Calu3 (cell line): ENCODE results near the gene BICDL1. TPM values are rescaled to one million over a fixed set of nuclear protein-coding genes. Genes with fewer than 3 reads are reported as not detected.

Source experiments
- BruUV-seq: library from RNA; stranded (reverse); fragments of 400-500 nt; replicated peaks from 2 replicates; lab custom pipeline; 2021; lab: Mats Ljungman, UMichigan
- CTCF ChIA-PET: fragments of 300-600 bp; sonication (Branson Sonifier 250); formaldehyde crosslinking; loops from one replicate; lab custom pipeline; 2022; ENCODE audit warnings: antibody characterized with exemption; lab: Charles Lee
- DNase-seq: peaks from one replicate; pipeline ENCODE4 v3.0.0; 2022
- H3K27ac Mint-ChIP-seq: one replicate; pipeline ENCODE4 v1.8.0; 2022; ENCODE audit warnings: mixed read lengths; ENCODE audit not compliant: unreplicated experiment
- H3K27me3 Mint-ChIP-seq: one replicate; pipeline ENCODE4 v1.8.0; 2022; ENCODE audit warnings: mixed read lengths; ENCODE audit not compliant: unreplicated experiment
- H3K36me3 Mint-ChIP-seq: one replicate; pipeline ENCODE4 v1.8.0; 2022; ENCODE audit warnings: mild to moderate bottlenecking, moderate library complexity, mixed read lengths; ENCODE audit not compliant: insufficient read depth, unreplicated experiment
- H3K4me1 Mint-ChIP-seq: one replicate; pipeline ENCODE4 v1.8.0; 2022; ENCODE audit warnings: mild to moderate bottlenecking, low read depth, mixed read lengths; ENCODE audit not compliant: unreplicated experiment
- H3K4me3 Mint-ChIP-seq: one replicate; pipeline ENCODE4 v1.8.0; 2022; ENCODE audit warnings: mild to moderate bottlenecking, low read depth, moderate library complexity, mixed read lengths; ENCODE audit not compliant: unreplicated experiment
- H3K9me3 Mint-ChIP-seq: one replicate; pipeline ENCODE4 v1.8.0; 2022; ENCODE audit warnings: low read depth, mixed read lengths; ENCODE audit not compliant: unreplicated experiment
- CTCF ChIP-seq: fragments of 200-600 bp; IDR thresholded peaks from one replicate; pipeline ENCODE4 v1.8.0; 2022; ENCODE audit warnings: antibody characterized with exemption; ENCODE audit not compliant: unreplicated experiment
- intact Hi-C: fragments of 100-400 bp; cut with micrococcal nuclease; formaldehyde crosslinking; loops from one replicate; pipeline ENCODE4 v1.10.0; 2022; ENCODE audit not compliant: unreplicated experiment
- total RNA-seq: library from RNA; stranded (reverse); gene quantifications from 2 replicates; pipeline ENCODE4 v1.2.3, GENCODE V29; 2022

The BICDL1 gene
- total RNA-seq, 1 experiment from 2014 or later: 25.7 TPM

- H3K27ac Mint-ChIP-seq: no peak overlapping the region
- H3K9me3 Mint-ChIP-seq: no peaks in the 10 kb centered on the region
- H3K4me1 Mint-ChIP-seq: peaks cover 16% of the 10 kb centered on the region
- no peaks in the 10 kb centered on the region for H3K36me3 Mint-ChIP-seq
- DNase-seq: no peak
- no peak overlapping the region for H3K4me3 Mint-ChIP-seq
- TF ChIP-seq CTCF: no peak
- intact Hi-C loops: no loop called here
- no peaks in the 10 kb centered on the region for H3K27me3 Mint-ChIP-seq
- CTCF ChIA-PET: no interaction called here
- BruUV-seq: no TSS peak
These were observed 71.2 kb downstream of the BICDL1 start for GRCh38 chr12:120060196-120060595.

DNA sequence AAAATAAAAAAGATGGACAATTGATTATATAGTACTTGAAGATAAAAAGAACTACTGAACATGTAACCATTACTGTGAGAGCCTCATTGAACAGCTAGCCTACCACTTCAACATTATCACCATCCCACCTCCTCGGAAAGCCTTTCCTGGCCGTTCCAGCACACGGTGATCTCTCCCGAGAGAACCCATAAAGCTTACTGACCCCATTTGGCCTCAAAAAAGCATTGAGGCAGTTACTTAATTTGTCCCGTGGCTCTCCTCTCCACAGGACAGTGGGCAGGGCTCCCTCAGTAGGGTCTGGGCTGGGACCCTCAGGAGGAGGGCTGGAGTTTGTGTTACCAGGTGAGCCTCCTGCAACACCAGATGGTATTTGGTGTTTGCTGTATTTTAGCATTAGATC lies 71.7 kb downstream of the BICDL1 start:
- Mint-ChIP-seq H3K4me1 (peaks cover 18% of the 10 kb centered on the region), H3K27me3 (no peaks in the 10 kb centered on the region), H3K9me3 (no peaks in the 10 kb centered on the region), H3K36me3 (no peaks in the 10 kb centered on the region), H3K4me3 (no peak overlapping the region), H3K27ac (no peak overlapping the region)
- CTCF ChIA-PET: no interaction called here
- TF ChIP-seq CTCF: no peak
- intact Hi-C loops: no loop called here
- BruUV-seq: no TSS peak
- DNase-seq: no peak

- DNase-seq: no peak
- no peaks in the 10 kb centered on the region for H3K27me3 Mint-ChIP-seq
- intact Hi-C loops: no loop called here
- TF ChIP-seq CTCF: no peak
- no peak overlapping the region for H3K27ac Mint-ChIP-seq
- CTCF ChIA-PET: no interaction called here
- H3K4me1 Mint-ChIP-seq: peaks cover 18% of the 10 kb centered on the region
- no TSS peak for BruUV-seq
- H3K4me3 Mint-ChIP-seq: no peak overlapping the region
- no peaks in the 10 kb centered on the region for H3K9me3 Mint-ChIP-seq
- no peaks in the 10 kb centered on the region for H3K36me3 Mint-ChIP-seq
These were observed 72.7 kb downstream of the BICDL1 start for GRCh38 chr12:120061575-120062214.

DNA sequence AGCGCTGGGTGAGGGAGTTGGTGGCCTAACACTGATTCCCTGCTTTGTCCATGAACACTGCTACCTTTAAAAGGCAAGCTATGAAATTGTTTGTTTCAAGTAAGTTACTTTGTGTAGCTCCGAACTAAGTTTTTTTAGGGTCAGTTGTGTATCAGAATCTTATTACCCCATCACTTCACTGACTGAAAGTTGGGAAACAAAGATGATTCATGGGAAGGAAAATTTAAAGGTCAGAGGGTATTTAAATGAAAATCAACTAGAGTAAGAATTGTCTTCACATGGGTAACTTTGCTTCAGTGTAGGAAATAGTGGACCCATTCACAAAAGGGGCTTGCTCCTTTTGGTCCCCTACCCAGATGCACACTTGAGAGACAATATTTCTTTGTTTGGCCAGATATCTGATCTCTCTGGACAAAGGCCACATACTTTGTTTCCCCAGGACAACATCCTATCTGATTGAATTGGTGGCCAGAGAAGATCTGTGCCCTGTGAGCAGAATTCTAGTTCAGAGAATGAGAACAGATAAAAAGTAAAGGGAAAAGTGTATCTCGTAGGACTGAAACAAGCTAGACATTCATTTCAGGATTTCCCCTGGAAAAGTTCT lies 74.0 kb downstream of the BICDL1 start:
- Mint-ChIP-seq H3K27ac (no peak overlapping the region), H3K4me1 (peaks cover 18% of the 10 kb centered on the region), H3K4me3 (no peak overlapping the region), H3K27me3 (no peaks in the 10 kb centered on the region), H3K36me3 (no peaks in the 10 kb centered on the region), H3K9me3 (no peaks in the 10 kb centered on the region)
- DNase-seq: no peak
- no TSS peak for BruUV-seq
- CTCF ChIA-PET: no interaction called here
- intact Hi-C loops: no loop called here
- TF ChIP-seq CTCF: no peak
